GM18511 (cell line): Measurements from ENCODE around the gene VMO1.

Experiments used
- ATAC-seq: cut with Tn5 transposase; IDR thresholded peaks from one replicate; pipeline ENCODE4 v1.9.1; 2021; ENCODE audit warnings: mild to moderate bottlenecking, moderate library complexity; ENCODE audit not compliant: unreplicated experiment

The VMO1 gene

DNA sequence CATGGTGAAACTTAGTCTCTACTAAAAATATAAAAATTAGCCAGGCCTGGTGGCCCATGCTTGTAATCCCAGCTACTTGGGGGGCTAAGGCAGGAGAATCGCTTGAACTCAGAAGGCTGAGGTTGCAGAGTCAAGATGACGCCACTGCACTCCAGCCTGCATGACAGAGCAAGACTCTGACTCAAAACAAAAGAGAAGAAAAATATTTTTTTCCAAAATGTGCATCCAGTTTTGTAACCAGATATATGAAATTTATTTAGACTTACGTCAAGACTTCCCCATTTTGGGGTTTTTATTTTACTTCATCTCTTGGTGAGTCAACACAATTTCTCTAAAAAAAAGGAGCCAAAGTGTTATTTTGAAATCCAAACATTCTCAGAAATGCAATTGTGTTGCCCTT is 20.0 kb downstream of the VMO1 start:
- ATAC-seq, result no peak

DNA sequence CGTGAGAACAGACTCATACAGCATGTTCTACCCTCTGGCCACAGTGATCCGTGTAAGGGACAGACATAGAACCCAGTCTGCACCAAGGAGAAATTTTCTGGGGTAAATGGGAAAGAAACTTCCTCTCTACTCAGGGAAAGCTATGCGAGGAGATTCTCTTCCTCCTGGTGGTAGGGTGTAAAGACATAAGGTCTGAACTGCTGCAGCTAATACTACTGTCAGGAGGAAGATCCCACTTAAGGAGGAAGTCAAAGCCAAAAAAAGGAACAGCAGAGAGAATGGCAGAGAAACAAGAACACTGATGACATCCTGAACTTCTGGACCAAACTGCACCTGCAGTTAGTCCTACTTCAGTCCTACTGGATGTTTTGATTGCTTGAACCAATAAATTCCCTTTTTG is 21.6 kb downstream of the VMO1 start:
- no peak for ATAC-seq

DNA sequence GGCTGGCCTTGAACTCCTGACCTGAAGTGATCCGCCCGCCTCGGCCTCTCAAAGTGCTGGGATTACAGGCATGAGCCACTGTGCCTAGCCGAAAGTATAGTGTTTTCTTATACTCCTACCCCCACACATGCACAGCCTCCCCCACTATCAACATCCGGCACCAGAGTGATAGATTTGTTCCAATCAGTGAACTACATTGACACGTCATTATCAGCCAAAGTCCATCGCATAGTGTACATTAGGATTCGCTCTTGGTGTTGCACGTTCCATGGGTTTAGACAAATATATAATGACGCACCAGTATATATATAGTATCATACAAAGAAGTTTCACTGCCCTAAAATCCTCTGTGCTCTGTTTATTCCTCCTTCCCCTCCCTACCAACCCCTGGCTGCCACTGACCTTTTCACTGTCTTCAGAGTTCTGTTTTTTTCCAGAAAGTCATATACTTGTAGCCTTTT is 26.4 kb downstream of the VMO1 start:
- ATAC-seq, result no peak

DNA sequence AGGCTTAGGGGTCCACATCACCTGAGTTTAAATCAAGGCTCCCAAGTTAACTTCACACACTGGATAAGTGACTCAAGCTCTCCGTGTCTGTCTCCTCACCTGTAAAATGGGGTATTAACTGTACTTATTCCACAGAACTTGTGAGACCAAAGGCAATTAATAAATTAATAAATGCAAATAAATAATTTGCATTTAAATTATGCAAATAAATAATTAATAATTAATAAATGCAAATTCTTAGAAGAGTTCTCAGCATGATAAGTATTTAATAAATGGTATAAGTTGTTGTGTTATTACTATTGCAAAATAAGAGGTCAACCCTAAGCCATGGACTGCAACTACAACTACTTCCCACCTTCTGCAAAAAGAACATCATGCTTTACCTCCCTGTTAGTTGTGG is 32.8 kb downstream of the VMO1 start:
- no peak for ATAC-seq

DNA sequence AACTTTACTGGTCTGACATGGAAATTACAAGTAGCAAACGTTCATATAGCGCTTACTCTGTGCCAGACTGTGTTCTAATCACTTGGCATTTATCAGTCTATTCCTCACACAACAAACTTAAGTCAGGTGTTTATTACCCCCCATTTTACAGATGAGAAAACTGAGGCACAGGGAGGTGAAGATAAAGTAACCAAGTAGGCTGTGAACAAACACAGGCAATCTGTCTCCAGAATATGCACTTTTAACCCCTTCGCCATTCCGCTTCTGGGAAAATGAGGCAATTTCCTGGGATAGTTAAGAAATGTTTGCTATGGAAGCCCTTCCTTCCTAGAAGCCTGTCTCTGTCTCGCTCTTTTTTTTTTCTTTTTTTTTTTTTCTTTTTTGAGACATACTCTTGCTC is 34.2 kb downstream of the VMO1 start:
- no peak for ATAC-seq

DNA sequence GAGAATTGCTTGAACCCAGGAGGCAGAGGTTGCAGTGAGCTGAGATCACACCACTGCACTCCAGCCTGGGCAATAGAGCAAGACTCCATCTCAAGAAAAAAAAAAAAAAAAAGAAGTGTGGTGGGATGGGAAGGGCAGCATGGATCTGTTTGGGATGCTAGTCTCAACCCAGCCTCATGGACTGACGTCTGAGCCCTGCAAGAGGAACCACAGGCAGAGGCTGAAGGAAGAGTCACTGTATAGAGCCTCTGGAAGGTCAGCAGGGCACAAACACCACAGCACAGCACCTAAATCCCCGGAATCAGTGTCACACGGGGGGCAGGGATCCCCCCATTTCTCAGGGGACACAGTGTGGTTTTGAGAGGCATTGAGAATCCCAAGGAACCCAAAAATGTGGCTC is 35.6 kb downstream of the VMO1 start:
- ATAC-seq, result no peak

DNA sequence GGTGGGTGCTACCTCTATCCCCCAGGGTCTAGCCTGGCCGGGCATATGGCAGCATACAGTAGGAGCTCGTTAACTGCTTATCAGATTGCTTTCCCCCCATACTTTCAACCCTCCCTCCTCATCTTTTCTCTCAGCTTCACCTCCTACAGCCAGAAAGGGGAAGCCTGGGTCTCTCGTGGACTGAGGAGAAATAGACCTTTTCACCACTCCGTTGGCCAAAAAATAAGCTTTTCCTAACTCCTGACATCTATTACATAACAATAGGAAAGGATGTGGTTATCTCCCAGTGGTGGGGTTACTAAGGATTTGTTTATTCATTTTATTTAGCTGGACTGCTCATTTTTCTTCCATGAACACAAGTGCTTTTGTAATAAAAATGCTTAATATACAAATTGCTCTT is 37.5 kb downstream of the VMO1 start:
- no peak for ATAC-seq

DNA sequence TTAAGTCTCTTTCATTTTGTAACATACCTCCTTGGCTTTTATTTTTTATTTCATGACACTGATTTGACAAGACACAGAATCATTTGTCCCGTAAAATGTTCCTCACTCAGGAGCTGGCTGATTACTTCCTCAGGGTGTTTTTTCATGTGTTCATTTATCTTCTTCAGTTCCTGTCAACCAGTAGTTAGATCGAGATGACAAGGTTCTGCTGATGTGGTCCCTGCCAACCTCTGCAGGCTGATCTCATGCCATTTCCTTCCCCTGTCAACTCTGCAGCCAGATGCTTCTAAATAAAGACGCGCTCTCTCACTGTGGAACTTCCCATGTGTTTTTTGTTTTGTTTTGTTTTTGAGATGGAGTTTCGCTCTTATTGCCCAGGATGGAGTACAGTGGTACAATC is 38.3 kb downstream of the VMO1 start:
- no peak for ATAC-seq

DNA sequence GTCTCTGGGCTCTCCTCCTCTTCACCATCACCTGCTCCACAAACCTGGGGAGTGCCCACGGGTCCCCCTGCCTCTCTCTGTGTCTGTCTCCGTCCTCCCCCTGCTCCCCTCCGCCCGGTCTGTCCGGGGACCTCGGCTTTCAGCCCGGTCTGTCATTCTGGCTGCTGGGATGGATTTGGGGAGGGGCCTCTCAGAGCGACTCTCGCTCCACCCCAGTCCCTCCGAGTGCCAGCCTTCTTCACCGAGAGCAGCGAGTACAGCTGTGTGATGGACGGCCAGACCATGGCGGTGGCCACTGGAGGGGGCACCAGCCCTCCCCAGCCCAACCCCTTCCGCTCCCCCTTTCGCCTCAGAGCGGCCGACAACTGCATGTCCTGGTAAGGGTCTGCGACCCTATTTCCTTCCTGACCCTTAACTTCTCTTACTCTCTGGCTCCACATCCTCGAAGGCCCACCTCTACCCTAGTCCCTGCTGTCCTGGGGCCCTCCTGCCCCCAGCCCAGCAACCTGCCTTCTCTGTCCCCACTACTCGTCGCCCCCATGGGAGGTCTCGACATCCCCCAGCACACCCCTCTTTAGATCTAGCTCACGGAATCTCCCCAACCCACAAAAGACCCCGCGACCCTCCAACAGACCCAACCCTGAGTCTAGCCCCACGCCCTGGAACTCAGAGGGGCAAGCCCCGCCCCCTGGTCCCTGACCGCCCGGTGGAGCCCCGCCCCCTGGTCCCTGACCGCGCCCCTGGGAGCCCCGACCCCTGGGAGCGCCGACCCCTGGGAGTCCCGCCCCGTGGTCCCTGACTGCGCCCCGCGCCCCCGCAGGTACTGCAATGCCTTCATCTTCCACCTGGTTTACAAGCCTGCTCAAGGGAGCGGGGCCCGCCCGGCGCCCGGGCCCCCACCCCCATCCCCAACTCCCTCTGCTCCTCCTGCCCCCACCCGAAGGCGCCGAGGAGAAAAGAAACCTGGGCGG is 40.9 kb downstream of the VMO1 start:
- ATAC-seq, result no peak

DNA sequence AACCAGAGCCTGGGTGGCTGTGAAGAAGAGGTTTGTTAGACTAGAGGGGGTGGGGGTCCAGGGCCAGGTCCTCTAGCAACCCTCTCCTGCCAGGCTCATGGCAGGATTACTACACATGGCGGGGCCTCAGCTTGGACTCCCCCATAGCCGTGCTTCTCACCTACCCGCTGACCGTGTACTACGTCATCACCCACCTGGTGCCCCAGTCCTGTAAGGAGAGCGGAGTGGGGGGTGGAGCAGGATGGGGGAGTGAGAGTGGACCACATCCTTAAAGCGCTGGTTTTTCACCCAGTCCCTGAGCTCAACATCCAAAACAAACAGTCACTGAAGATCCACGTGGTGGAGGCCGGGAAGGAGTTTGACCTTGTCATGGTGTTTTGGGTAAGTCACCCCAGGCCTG is 42.3 kb downstream of the VMO1 start:
- no peak for ATAC-seq

DNA sequence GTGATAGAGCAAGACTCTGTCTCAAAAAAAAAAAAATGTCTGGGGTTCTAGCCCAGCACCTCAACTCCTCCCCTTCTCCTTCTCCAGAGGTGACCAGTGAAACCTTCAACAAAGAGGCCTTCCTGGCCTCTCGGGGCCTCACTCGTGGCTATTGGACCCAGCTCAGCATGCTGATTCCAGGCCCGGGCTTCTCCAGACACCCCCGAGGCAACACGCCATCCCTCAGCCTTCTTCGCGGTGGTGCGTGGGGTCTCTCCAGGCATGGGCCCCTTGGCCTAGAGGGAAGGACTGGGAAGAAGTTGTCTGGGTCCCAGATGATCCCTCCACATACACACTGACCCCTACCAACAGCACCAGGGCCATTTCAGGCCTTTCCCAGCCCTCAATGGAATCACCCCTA is 42.9 kb downstream of the VMO1 start:
- no peak for ATAC-seq

DNA sequence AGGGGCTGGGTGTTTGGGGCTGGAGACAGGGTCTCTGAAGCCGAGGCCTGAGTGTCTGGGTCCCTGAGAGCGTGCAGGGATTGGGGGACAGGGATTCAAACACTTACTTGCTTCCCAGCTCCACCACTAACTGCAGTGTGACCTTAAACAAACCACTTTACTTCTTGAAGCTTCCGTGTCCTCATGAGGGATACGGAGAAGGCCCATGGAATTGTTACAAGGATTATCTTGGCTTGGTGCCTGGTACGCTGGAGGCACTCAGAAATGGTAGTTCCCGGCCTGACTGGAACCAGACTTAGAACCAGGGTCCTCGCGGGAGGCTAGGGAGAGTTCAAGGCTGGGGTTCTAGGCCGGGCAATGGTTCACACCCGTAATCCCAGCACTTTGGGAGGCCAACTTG is 43.5 kb downstream of the VMO1 start:
- ATAC-seq, result no peak

DNA sequence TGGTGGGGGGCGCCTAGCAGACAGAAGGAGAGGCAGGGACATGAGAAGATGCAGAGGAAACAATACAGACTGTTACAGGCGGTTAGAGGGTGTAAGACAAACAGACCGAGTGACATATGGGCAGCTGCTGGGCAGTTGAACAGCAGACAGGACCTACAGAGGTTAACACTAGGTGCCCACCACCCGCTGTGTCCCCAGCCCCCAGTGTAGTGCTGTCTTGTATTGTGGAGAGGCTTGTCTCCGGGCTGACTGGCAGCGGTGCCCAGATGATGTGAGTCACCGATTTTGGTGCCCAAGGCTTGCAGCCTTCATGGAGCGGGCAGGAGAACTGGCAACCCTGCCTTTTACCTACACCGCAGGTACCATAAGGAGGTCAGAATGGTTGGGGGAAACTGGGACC is 44.0 kb downstream of the VMO1 start:
- ATAC-seq, result no peak

DNA sequence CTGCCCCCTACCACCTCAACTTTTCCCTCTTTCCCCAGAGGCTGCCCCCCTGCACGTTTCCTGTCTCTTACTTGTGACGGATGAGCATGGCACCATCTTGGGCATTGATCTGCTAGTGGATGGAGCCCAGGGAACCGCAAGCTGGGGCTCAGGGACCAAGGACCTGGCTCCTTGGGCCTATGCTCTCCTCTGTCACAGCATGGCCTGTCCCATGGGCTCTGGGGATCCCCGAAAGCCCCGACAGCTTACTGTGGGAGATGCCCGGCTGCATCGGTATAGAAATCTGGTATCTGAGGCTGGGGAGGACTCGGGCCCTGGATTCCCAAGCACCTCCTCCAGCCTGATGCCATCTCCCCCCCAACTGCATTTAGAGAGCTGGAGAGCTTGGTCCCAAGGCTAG is 44.6 kb downstream of the VMO1 start:
- ATAC-seq, result no peak

DNA sequence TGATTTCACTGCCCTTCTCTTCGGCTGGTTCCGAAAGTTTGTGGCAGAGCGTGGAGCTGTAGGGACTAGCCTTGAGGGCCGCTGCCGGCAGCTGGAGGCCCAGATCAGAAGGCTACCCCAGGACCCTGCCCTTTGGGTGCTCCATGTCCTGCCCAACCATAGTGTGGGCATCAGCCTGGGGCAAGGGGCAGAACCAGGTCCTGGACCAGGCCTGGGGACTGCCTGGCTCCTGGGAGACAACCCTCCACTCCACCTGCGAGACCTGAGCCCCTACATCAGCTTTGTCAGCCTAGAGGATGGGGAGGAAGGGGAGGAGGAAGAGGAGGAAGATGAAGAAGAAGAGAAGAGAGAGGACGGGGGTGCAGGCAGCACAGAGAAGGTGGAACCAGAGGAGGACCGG is 45.6 kb downstream of the VMO1 start:
- no peak for ATAC-seq

DNA sequence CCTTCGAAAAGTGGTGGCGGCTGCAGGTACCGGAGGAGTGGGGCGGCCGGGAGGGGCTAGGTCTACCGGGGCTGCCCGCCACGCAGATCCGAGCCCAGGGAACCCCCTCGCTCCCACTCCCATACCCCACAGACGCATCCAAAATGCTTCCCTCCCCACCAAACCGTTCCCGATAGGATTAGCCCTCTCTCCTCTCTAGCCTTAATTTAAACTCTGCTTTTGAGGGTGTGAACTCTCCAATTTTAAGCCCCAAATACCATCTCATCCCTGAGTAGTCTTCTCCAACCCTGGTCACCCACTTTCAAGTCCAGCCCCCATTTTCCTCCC is 46.2 kb downstream of the VMO1 start:
- ATAC-seq, result no peak

DNA sequence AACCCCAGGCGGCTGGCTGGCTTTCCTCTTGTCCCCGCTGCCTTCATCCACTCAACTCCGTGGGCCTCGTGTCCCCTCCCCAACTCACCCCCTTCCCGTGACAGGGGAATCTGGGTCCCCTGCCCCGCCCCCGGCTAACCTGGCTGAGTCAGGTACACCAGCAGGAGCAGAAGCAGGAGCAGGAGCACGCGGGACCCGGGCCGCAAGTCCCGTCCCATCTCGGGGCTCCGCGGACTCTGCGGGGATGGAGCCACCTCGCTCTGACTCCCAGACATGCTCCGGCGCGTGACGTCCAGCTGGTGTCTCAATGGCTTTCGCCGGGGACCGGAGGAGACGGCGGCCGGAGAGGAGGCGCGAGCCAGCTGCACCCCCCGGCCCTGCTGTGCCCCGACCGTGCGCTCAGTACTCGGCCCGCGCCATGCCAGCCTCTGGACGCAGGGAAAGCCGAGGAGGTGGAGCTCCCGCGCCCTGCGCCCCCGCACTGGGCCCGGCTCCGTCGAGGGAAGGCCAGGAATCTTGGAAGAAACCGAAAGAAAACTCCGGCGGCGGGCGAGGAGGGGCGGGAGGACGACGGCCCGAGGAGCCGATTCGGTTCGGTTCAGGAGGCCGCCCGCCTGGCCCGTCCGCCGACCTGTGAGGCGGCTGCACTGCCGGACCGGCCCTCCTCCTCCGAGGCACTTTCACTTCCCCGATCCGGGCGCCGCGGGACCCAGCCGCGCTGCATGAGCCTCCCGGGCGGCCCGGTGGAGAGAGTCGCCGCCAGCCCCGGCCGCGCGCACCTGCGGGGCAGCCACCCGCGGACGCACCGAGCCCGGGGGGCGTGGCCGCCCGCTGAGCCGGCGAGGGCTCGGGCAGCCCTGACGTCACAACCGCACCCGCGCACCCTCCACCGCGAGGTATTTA is 46.8 kb downstream of the VMO1 start, which contains the start of the genes CXCL16 and ZMYND15:
CXCL16 (minus strand) TSS at position 807 of the 903 bp plus-strand sequence; CDS start at position 218, 589 bp downstream.
ZMYND15 (plus strand) TSS at position 712 of the 903 bp plus-strand sequence. CDS start 716 bp downstream, outside the sequence.
- peak; percentile 39 for ATAC-seq

DNA sequence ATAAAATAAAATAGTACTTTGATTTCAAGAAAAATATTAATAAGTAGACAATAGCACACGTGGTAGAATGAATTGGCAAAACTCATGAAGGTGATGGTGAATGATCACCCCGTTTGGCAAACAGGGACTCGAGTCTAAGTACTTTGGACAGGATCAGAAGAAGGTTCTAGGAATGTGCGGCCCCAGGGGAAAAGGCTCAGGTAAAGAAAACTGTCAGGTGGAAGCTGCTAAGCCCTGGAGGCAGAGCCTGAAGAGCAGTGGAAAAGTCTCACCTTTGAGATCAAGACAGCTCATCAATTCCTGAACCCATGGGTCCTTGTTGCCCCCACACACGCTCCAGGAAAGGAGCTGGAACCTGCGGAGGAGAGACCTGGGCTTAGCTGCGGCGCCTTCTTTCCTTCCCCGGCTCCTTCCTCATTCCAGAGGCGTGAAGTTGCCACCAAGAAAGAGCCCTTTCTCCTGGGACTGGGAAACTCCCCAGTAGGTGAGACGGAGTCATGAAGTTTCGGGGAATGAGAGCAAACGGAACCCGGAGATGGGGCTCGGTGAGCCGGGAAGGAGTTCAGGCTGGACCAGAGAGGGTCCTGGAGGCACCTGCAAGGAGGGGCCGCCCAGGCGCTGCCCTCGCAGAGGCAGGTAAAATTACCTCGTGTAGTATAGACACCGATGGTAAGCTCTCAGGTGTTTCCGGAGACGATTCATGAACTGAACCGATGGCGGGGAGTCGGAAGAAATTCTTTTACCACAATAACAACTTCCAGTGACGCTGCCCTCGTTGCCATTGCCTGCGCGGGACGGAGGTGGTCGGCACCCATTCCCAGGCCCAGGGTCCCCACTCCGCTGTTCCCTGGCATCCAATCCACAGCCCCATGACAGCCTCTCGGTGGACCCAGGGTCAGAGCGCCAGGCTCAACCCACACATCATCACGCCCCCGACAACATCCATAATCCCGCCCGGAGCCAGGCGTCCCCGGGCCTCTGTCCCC is 47.7 kb downstream of the VMO1 start:
- no peak for ATAC-seq

DNA sequence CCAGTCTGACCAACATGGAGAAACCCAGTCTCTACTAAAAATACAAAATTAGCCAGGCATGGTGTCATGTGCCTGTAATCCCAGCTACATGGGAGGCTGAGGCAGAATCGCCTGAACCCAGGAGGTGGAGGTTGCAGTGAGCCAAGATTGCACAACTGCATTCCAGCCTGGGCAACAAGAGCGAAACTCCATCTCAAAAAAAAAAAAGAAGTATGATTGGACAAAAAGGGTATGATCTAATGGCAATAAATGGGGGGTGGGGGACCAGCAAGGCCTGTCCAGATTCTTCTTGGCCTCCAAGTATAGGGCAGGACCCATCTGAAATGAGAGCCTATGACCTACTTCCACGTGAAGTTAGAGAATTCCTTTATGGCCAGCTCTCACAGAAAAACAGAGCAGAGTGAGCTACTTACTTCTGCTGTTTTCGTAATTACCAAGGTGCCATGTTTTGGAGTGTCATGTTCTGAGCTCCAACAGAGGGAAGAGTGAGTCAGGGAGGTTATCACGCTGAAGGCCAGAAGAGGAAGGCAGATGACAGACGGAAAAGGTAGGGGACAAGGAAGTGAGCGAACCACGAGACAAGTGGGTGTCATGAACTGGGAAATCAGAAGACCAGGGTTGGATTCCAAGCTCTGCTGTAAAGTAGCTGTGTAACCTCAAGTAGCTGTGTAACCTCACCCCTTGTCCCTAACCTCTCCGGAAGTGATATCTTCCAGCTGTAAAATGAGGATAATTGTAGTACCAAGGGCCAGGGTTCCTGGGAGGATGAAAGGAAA is 50.1 kb downstream of the VMO1 start:
- ATAC-seq, result no peak
